GM19351 (cell line): ENCODE measurements around the gene LEMD2.

Source experiments
- ATAC-seq: cut with Tn5 transposase; IDR thresholded peaks from one replicate; pipeline ENCODE4 v1.9.1; 2021; ENCODE audit warnings: mild to moderate bottlenecking, moderate library complexity; ENCODE audit not compliant: unreplicated experiment

Gene LEMD2

DNA sequence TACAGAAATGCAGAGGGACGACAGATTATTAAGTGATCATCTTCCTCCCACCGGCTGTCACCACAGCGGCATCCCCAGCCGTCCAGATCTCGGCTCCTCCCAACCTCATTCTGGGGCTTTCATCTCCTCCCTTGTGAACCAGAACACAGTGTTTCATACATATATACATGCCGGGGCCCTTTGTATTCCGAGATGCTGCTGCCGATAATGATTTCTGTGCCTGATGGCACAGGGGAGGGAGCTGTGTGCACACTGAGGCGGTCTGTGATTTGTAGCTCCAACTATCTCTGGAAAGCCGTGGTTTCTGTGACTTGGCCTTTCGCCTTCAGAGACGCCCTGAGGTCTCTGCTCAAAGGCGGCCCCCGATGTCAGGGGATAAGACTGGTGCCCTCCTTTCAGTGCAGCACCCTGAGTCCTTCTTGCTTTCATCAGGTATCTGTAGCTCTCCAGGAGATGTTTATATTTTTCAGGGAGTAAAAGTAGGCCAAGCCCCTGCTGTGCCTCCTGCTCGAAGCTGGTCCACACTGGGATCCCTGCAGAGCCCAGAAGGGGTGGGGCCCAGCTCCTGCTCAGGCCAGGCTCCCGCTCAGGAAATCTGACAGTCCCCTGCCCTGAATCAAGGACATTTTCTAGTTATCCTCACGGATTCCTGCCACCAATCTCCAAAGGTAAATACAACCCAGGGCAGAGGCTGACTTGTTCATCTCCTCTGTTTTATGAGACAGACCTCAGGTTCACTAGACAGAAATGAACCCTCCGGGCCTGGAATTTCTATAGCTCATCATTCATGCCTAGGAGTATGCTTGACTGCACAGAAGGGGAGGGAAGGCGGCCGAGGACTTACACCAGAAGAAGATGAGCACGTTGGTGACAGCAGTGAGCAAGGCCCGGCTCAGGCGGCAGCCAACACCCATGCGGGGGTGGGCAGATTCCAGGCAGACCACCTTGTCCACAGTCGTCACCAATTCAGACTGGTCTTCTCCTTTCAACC, 11.2 kb downstream of the LEMD2 start:
- no peak for ATAC-seq

DNA sequence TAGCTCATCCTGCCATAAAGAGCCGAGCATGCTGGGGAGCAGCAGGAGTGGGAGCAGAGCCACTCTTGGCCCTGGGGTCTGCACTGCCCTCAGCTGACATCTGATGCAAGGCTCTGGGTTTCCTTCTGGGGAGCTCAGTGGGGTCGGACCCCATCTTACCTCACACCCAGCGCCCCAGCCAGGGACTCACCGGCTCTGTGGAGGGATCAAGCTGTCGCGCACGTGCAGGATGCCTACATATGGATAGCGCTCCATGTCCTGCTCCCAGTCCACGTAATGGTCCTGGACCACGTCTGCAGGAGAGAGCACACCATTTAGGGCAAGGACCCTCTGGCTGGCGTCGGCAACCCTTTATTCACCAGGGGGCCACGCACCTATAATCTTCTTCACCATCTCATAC, 12.2 kb downstream of the LEMD2 start:
- no peak for ATAC-seq

DNA sequence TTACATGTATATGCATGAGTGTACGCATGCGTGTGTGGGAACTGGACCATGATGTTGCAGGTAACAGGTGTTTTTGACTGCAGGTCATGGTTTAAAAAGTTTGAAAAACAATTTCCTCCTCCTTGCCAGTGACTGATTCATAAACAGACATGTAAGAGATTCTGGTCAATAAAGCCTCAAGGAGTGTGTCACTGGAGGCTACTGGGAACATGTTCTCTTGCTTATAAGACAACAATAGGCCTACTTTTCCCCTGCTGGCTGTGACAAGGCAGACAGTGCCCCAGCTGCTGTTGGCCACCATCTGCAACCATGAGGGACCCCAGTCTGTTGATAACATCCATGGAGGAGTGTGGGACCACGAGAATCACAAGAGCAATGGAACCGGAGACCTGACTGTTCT, 12.7 kb downstream of the LEMD2 start:
- no peak for ATAC-seq

DNA sequence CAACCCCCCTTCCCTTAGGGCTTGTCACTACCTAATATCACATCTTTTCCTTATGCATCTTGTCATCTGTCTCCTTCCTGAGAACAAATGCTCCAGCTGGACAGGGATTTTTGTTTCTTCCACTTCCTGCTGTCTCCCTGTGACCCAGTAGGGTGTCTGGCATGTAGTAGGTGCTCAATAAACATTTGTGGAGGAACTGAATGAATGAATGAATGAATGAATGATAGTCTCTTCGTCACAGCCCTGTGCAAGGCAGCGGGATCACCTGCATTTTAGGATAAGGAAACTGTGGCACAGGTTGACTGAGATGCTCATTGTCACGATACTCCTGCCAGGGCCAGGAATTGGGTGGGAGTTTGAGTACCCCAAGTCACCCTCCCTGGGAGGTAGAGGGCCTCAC, 14.2 kb downstream of the LEMD2 start:
- ATAC-seq: no peak

DNA sequence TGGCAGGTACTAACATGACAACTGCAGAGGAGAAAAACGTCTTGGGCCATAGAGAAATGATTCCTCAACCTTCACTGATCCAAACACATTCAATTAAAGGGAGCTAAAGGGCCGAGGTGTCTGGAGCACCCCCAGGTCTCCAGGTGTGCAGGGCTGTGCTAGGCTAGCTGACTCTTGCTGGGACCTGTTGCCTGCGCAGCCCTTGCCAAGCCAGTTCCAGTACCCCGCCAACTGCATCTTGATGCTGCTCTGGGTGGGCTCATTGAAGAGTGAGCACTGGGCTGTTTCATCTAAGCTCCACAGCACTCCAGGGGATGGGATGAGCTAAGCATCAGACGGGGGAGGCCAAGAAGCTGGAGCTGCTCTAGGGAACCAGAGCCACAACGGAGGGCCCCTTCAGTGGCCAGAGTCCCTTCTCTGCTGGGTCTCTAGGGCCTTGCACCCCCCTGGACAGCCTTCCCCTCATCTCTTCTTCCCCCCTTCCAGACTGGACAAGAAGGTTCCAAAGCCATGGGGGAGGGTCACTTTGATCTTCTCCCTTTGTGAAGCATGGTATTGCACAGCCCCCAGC, 15.9 kb downstream of the LEMD2 start:
- ATAC-seq: no peak

DNA sequence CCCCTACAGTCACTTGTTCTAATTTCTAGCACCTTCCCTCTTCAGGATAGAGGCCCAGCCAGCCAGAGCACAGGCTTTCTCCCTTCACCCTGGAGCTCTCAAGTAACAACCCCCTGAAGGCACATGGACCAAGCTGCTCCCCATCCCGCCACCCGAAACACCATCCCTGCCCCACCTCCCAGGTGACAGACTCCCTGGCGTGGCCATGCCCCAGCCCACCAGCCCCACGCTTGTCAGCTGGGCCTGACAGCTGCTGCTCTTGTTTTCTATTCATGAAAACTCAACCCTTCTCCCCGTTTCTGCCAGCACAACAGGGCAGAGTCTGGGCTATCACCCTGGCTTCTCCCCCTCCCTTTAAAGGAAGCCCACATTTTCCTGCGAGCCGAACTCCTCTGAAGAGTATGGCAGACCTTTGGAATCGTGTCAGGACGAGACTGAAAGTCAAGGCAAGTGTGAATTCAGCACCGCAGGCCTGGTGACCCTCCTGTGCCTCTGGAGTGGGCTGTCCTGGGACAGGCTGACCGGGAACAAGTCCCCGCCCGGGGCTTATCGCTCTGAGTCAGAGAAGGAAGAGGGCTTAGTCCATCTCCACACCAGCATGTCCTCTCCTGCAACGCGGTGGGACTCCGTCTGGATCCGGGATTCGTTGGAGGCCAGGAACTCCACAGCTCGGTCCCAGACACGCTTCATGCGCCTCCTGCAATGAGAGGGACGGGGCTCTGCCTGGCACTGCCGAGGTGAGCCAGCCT, 16.7 kb downstream of the LEMD2 start:
- no peak for ATAC-seq

DNA sequence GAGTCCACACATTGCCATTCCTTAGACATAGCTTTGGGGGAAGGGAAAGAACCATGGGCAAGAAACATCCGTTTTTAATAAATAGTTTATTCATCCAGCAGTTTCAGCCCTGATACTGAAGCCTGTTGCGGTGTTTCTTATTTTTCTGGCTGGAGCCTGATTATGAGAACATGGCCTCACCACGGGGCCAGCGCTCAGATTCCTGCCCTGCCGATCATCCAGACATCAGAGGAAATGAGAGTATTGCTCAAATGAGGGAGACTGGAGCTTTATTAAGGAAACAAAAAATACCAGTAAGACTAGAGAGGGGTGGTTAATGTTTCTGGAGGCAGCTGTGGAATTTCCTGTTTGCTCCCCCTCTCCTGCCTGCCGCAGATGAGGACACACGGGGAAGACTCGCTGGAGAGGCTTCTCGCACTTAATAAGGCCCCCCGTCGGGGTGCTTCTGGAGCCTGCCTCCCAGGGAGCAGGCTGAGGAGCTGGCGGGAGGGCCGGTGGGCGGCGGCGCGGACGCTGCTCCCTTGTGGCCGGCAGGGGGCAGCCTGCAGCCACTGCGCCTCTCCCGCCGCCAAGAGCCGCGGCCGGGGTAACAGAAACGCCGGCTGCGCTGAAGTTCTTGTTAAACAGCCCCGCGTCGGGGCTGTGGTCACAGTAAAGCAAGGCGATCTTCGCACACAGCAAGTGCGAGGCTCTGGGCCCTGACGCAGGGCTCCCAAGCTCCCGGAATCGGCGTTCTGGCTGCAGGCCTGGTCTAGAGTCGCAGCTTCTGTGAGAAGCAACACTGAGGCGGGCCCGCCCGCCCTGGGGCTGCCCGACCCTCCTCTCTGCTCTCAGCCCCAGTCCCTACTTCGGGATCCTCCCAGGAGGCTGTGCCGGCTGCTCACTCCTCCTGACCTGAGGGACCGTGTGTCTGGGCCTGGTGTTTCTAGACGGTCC, 17.5 kb downstream of the LEMD2 start:
- no peak for ATAC-seq

DNA sequence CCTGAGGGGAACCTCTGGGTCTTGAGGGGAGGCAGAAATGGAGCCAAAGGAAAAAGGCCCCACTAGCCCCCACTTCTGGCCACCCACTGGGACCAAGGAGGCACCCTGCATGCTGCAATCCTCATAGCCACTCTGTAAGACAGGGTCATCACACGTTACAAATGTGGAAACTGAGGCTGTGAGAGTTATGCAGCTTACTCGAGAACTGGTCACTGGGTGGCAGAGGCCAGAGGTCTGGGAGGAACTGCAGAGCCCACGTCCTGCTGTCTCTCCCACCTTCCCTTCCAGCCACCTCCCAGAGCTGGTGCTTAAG, 18.1 kb downstream of the LEMD2 start:
- no peak for ATAC-seq

DNA sequence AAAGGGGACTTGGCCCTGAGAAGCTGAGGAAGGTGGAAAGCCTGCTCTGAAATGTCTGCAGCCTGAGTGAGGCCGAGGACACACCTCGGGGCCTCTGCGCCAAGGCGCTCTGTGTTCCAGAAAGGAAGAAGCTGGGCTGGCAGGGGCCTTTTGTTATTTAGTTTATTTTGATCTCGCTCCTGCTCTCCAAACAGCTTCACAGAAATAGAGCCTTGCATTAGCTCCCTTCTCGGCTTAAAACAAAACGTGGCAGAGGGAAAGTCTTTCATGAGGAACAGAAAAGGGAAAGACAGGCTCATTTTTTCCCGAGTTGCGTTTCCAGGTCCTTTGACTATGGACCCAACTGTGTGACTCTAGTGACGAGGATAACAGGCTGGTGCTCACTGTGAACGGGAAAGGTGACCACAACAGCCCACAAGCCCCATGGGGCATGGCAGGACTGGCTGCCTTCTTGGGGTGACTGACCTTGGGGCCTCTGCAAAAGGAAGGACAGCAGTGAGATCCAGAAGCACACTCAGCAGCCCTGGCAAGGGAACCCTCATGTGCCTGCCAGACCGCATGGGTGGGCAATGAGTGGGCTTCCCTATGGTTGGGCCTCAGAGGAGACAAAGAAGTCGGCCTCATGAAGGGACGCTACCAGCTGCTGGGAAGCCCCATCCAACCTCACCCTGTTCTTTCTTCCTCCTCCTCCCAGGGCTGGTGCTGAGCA, 18.7 kb downstream of the LEMD2 start:
- ATAC-seq: no peak

DNA sequence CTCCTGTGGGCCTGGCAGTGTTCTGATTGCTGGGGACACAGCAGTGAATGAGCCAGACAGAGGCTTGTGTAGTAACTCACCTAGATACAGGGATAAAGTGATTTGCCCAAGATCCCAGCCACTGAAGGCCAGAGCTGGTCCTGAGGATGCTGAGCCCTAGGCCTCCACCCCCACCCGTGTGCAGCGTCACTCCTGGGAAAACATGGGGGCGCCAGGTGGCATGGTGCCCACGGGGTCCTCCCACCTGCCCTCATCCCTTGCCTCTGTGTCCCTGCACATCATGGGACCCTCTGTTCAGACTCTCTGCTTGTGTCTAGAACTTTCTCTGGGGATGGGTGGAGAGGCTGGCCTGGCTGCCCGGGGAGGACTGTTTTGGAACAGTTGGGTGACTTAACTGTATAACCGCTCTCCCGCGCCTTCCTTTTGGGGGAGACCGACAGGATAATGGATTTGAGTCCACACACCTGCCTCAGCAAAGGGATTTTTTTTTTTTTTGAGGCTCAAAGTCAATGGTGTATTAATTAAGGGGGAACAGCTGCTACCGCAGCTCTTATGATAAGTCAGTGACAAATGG, 19.6 kb downstream of the LEMD2 start:
- no peak for ATAC-seq

DNA sequence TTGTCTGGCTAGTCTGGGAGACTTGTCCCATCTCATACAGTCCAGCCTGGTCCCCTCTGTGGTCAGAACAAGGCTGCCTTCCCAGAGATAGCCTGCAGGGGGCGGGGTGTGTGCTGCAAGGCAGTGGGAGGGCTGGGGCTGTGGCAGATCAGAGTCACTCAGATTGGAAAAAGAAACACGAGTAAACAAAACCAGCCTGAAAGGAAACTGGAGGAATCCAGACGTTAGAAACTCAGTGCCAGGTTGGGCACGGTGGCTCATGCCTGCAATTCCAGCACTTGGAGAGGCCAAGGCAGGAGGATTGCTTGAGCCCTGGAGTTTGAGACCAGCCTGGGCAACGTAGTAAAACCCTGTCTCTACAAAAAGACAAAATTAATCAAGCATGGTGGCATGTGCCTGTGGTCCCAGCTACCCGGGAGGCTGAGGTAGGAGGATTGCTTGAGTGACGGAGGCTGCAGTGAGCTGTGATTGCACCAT, 20.2 kb downstream of the LEMD2 start:
- peak; percentile 49 for ATAC-seq

DNA sequence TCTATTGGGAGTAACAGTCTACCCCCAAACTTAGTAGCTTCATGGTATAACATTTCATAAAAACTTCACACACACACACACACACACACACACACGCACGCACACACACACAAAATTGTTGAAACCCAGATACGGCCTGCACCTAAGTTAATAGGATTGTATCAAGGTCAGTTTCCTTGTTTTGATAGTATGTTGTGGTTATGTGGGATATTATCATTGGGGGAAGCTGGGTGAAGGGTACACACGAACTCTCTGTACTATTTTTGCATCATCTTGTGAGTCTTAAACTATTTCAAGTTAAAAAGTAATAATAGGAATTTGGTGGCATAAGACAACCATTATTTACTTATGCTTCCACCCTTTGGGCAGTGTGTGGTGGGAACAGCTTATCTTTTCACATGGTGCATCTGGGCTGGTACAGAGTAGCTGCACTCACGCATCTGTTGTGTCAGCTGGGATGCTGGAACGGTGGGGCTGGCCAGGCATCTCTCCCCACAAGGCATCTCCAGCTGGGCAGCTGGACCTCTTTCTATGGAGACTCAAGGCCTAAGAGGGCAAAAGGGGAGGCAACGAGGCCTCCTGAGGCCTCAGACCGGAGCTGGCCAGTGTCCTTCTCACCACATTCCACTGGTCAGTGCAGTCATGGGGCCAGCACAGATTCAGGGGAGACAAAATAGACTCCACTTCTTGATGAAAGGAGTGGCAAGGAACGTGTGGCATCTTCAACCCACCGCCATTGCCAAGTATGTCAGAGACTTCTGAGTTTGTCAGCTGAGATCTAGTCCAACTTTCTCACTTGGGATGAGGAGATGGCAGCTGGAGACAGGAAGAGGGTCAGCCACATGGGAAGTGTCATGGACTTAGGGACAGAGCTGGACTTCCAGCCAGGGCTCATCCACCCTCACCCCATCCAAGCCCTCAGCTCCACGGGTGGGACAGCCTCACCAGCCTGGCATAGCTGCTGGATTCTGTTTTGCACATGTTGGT, 21.7 kb downstream of the LEMD2 start:
- no peak for ATAC-seq

DNA sequence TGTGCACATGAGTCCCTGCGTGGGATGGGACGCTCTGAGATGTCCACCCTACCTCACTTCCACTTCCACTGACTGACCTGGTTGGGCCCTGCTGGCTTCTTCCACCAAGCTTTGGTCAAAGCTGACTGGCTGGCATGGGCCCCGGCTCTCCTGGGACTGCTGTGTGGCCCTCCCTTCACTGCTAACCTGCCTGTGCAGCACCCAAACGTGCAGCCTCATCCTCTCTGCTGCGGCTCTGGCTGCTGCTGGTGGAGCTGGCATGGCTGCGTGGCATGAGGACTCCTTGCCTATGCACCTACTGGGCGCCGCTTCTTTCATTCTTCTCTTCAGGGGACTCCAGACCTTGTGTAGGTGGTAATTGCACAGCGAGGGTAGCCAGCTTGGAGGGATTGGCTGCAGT, 23.6 kb downstream of the LEMD2 start:
- no peak for ATAC-seq

DNA sequence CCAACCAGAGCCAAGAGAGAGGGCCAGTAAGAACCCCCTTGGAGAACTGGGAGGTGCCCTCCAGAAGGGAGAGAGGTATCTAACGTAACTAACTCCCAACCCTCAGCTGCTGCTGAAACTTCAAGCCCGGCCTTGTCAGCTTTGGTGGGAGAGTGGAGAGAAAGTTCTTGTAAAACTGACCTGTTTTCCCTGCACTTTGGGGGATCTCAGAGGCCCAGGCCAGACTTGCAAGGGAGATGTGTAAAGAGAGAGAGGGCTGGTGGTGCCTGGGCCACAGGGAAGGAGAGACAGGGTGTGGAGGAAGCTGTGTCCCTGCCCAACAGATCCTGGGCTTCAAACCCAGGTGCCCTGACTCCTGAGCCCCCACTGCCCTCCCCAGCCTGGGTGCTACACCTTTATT, 24.9 kb downstream of the LEMD2 start:
- ATAC-seq: no peak

DNA sequence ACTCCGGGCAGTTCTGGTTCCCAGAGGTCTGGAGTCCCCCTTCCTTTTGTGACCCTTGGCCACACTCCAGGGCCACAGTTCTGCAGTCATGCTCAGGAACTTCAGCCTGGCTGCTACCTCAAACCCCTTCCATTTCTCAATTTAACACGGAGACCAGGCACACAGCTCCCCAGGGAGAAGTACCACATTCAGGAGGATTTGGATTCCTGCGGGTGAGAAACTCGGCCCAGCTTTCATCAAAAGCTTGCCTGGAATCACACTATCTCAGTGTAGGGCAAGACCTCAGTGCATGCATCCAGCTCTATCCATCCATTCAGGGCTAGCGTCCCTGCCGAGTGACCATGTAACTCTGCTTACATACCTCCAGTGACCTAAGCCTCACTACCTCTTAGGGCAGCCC, 25.4 kb downstream of the LEMD2 start:
- no peak for ATAC-seq

DNA sequence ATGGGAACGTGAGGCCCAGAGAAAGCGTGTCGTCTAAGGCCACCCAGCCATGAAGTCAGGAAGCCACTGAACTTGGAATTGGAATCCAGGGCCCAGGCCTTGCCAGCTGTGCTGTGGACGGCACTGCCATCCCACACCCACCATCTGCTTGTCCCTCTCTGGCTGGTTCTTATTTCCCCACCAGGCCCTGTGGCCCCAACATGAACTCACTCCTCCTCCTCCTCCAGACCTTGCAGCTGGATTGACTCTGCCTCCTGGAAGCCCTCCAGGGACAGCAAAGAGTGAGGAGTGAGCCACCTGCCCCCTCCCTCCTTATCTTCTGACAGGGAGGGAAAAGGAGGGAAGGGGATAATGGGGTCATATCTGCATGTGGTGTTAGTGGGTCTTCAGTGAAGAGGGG, 26.2 kb downstream of the LEMD2 start:
- no peak for ATAC-seq

DNA sequence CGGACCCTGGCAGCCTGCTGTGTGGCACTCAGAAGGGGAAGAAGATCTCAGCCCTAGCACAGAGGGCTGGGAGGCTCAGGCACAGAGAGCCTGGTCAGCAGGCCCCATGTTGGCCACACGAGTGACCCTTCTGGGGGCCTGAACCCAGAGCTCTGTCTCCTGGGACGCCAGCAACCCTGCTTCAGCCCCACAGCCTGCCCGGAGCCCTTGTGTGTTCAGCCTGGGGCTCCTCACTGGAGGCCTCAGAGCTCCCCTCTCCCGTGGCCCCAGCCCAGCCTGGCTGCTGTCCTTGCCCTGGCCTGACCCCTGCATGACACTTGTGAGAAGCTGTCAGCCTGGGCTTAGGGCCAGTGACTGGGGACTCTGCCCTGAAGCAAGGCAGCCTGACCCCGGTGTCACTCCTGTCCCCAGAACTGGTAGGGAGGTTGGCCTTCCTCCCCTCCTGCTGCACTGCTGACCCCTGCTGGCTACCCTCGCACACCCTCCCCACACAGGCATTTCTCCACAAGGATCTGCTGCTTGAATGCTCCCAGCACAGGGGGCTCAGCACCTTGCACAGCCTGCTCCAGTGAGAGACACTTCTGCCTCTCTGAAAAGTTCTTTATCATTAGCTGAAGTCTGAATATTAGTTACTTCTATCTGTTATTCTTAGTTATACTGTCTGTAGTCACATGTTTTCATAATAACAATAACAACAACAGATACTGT, 26.9 kb downstream of the LEMD2 start:
- ATAC-seq: no peak

DNA sequence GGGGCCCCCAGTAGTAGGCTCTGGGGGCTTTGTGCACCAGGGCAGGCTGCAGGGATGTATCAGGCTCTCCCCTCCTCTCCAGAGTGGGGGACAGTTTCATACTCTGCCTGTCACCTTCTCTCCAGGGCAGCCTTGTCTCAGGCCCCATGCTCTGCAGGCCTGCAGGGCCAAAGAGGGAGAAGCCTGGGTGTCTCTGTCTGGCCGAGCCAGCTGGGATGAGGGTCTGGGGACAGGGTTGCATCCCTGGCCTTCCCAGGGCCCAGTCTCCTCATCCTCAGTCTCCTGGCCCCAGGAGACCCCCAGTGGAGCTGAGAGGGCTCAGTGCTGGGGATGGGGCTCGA, 27.4 kb downstream of the LEMD2 start:
- no peak for ATAC-seq
